SKM-1 (cell line): ENCODE measurements around the gene TFR2.

Experiments
- DNase-seq: peaks from one replicate; lab custom pipeline; 2025; ENCODE audit not compliant: unreplicated experiment; lab: John Stamatoyannopoulos, UW

The TFR2 gene

DNA sequence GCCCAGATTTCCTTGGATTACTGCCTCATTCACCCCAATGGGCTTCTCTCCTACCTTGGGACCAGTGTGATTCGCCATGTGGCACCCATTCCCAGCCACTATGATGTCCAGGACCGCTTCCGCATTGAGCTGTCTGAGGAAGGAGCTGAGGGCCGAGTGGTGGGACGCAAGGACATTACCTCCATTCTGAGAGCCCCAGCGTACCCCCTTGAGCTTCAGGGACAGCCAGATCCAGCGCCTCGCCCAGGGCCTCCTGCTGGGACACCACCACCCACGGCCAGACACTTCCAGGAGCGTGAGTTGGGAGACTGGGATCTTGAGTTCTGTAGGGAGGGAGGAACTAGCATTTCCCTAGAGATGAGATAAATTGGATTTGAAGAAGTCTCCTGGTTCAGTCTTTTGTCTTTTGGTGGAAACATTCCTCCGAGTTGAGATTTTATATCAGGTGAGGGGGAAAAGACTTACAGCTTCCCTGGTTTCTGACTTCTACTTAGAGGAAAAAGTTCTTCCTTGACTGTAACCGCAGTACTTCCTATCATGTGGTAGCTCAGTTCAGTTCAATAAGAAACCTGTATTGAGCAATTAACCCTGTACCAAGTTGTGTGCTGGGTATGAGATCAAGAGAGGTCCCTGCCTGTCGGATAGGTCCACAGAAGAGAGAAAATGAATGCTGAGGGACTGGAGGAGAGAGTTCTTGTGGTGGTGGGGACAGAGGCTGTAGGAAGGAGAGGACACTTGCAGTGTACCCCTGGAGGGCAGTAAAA lies 27.8 kb downstream of the TFR2 start:
- DNase-seq: peak; percentile 61

DNA sequence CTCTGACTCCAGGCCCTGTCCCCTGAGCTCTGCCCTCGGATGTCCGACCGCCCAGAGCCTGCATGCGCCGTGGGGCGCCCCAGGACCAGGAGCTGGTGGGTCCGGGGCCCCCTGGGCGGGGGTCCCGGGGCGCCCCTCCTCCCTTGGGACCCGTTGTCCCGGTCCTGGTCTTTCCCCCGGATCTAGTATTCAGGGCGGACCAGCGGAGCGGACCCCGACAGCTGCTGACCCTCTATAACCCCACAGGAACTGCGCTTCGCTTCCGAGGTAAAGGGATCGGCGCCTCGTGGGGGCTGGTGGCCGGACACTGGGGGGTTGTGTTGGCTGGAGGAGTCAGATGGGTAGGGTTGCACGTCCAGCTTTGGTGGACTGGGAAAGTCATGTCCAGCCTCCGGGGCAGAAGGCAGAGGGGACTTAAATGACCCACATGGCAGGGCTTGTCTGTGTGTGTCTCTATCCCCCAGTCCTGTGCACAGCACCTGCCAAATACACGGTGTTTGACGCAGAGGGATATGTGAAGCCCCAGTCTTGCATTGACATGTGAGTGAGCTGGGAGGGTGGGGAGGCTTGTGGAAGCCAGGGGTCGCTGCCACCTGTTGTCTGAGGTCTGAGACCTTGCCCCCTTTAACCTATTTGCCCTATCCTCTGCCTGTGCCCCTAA lies 28.5 kb downstream of the TFR2 start:
- DNase-seq: no peak

DNA sequence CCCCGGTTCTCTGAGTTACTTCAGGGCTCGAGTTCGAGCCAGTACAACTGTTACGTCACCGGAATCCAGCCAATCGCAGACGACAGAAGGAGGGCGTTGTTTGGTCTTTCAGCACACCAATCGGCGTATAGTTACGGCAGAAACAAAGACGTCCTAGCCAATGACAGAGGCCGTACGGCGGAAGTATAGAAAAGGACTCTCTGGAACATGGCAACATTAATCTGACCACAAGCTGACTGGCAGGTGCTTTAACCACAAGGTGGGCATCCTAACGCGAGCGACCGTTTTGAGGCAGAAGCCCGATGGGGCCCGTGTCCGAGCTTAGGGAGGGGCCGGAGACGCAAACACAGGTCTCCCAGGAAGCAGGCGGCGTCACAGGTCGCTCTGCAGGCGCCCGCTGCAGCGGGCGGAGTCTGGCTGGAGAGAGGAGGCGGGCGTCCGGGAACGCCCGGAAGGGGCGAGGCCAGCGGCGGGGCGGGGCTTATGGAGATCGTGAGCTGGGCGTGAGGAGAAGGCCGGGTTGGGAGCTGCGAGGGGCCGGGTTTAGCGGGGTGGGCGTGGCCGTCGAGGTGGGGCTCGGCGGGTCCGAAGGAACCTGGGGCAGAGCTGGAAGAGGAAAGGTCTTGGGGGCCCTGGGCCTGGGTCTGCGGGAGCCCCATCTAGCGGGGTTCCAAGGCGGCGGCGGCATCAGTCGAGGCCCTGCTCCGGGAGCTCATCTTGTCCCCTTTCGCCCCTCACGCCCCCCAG lies 29.2 kb downstream of the TFR2 start, which contains the start of gene MOSPD3:
MOSPD3 (plus strand) TSS at position 558 of the 747 bp plus-strand sequence. CDS start 252 bp downstream, outside the sequence.
- peak; percentile 97 for DNase-seq

DNA sequence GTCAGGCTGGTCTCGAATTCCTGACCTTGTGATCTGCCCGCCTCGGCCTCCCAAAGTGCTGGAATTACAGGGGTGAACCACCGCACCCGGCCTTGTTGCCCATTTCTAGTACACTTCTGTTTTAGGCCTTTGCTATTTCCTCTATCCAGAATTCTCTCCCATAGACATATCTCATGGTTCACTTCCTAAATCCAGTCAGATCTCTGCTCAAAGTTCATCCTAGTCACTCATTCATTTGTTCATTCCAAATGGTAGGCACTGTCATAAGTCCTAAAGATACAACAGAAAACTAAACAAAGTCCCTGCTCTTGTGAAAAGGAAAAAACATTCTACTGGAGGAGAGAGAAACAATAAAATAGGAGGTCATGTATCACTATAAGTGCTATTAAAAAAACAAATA lies 31.4 kb downstream of the TFR2 start:
- DNase-seq: no peak

GRCh38 chr7:100607111-100607510 lies 34.2 kb downstream of the TFR2 start:
- no peak for DNase-seq

DNA sequence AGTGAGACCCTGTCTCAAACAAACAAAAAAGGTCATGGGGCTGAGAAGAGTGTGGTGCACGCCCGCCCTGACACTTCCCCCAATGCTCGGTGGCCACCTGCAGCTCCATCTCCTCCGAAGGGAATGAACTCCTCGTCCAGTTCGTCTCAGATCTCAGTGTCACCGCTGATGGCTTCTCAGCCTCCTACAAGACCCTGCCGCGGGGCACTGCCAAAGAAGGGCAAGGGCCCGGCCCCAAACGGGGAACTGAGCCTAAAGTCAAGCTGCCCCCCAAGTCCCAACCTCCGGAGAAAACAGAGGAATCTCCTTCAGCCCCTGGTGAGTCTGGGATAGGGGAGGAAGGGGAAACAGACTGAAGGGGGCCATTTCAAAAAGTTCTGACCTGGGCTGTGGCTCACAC lies 35.0 kb downstream of the TFR2 start:
- no peak for DNase-seq

GRCh38 chr7:100604976-100605911 lies 36.1 kb downstream of the TFR2 start:
- no peak for DNase-seq

DNA sequence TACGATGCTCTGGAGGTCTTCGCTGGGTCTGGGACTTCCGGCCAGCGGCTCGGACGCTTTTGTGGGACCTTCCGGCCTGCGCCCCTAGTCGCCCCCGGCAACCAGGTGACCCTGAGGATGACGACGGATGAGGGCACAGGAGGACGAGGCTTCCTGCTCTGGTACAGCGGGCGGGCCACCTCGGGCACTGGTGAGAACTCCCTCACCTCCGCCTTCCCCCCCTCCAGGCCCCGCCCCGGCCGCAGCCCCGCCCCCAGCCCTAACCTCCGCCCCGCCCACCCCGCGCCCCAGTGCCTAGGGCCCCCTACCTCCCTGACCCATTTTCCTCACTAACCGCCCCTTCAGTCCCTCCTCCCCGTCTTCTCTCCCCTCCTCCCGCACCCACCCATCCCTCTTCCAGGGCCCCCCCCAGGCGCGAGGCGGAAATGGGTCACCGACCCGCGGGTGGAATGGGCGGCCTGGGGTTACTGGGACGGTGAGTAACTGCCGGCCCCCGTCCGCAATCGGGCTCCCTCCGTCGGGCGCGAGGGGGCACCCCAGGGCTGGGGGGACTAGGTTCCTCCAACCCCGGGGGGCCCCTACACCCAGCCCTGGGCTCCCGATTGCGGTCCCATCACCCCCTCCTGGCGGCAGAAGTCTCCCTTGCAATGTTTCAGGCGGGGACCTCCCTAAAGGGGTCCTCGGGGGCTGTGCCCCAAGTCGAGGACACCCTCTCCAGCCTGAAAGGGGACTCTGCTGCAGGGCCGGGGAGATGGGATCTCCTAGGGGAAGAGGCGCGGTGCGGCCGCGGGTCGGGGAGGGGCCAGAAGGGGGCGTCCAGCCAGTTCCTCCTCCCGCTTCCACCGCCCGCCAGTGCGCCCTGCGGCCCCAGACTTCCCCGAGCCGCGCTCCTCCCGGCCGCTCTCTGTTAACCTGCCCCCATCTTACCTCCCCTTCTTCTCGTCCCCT lies 37.0 kb downstream of the TFR2 start:
- peak; percentile 73 for DNase-seq

DNA sequence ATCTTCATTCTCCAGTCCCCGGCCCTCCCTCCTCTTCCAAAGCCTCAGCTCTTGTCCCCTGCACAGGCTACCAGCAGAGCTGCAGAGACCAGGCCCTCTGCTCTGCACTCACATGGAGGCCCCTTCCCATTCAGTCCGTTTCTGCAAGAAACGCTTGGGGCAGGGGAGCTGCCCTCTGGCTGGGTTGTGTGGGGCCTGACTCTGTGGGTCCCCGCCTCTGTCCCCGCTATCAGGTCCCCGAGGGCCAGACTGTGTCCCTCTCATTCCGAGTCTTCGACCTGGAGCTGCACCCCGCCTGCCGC lies 37.7 kb downstream of the TFR2 start:
- DNase-seq: no peak

DNA sequence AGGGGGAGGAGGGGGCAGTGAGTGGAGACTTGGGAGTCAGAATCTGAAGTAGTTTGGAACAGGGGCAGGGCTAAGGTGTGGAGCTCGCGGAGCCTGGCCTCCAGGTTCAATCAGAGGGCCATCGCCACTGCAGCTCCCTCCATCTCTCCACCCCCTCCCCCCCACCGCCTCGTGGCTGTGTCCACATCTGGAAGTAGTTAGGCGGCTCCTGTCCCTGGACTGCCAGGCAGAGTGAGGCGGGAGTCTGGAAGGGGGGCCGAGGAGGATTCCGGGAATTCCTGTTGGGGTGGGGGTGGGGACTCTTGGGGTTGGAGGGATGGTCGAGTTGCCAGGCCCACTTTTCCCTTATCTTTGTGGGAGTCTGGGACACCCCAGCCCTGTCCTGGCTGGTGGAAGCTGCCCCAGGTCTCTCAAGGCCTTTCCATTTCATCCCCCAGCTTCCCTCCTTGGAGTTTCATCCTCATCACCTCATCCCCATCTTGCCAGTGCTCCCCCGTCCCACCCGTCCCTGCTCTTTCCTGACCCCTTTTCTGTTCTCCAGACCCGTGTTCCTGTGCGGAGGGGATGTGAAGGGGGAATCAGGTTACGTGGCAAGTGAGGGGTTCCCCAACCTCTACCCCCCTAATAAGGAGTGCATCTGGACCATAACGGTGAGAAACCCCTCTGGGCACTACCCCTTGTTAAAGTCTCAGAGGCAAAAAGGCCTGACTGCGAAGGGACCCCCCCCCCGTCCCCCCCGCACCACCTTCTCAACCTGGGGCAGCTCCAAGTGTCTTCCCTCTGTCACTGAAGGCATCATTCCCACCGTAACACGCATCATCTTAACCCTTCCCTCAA lies 38.2 kb downstream of the TFR2 start:
- DNase-seq: no peak

DNA sequence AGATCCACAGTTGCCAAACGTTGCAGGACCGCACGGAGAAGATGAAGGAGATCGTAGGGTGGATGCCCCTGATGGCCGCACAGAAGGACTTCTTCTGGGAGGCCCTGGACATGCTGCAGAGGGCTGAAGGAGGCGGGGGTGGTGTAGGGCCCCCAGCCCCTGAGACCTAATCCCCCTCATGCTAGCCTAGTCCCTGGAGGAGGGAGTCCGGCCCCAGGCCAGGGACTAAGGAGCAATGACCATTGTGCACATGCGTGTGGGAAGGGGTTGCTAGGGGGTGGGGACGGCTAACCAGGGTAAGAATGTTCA lies 40.7 kb downstream of the TFR2 start:
- DNase-seq: no peak

DNA sequence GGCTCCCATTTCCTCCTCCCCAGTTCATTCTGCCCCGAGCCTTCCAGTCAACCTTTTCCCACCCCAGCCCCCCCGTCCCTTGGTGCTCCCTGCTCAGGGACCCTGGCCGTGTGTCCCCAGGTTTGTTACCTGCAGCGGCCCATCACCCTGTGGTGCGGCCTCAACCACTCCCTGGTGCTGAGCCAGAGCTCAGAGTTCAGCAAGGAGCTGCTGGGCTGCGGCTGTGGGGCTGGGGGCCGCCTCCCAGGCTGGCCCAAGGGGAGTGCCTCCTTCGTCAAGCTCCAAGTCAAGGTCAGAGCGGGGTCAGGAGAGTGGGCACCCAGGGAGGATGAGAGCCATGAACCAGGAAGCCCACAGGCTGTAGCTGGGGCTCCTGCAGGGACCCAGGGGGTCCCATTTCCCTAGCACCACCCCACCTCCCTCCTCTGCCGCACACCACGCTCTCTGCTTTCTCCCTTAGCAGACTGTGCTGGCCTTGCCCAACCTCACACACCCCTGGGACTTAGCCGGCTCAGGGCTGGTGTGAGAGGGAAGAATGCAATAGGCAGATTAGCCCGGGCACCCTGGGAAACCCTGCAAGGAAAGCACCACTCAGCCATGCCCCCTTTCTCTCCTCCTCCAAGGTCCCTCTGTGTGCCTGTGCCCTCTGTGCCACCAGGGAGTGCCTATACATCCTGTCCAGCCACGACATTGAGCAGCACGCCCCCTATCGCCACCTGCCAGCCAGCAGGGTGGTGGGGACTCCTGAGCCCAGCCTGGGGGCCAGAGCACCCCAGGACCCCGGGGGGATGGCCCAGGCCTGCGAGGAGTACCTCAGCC lies 41.2 kb downstream of the TFR2 start:
- DNase-seq: no peak

GRCh38 chr7:100598425-100598824 lies 42.9 kb downstream of the TFR2 start:
- DNase-seq: no peak

- DNase-seq: no peak
These were observed 46.2 kb downstream of the TFR2 start for GRCh38 chr7:100595188-100595587.

DNA sequence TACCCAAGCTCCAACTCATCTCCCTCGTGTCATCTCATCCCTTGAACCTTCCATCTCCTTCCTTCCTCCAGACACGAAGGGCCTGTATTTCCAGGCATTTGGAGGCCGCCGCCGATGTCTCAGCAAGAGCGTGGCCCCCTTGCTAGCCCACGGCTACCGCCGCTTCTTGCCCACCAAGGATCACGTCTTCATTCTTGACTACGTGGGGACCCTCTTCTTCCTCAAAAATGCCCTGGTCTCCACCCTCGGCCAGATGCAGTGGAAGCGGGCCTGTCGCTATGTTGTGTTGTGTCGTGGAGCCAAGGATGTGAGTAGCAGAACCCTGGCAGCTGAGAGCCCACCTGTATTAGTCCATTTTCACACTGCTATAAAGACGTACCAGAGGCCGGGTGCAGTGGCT lies 49.8 kb downstream of the TFR2 start:
- no peak for DNase-seq

GRCh38 chr7:100590077-100590737 lies 51.1 kb downstream of the TFR2 start:
- no peak for DNase-seq

DNA sequence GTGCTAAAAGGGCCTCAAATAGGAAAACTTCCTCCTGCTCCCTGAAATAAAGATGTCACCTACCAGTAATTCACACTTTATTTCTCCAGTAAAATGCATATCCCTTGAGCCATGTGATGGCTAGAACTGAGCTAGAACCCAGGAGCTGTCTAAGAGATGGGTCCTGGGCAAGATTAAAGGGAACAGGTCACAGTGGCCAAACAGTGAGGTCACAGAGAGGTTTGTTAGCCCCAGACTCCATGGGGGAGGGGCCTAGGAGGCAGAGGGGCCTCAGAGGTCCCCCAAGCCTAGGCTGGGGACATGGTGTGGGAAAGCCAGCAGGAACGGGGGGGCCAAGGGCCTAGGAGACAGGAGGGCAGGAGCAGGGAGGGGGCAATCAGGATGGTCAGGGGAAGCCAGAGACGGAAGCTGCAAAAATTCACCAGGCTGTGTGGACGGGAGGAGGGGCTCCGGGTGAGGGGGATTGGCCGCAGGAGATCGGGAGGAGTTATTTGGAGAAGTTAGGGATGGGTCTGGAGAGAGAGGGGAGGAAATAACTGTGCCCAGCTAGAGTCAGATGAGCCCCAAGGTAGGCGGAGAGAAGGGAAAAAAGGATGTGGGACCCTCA lies 51.9 kb downstream of the TFR2 start:
- no peak for DNase-seq
